GM19043 (cell line): ENCODE measurements around the gene ZMYM3.

Source experiments
- ATAC-seq: cut with Tn5 transposase; IDR thresholded peaks from one replicate; pipeline ENCODE4 v1.9.1; 2021; ENCODE audit warnings: low read depth; ENCODE audit not compliant: unreplicated experiment

Gene ZMYM3

GRCh38 chrX:71253253-71254091 is 468 bp downstream of the ZMYM3 start:
- ATAC-seq = no peak

GRCh38 chrX:71252221-71252620 is 1.7 kb downstream of the ZMYM3 start:
- no peak for ATAC-seq

- no peak for ATAC-seq
These were observed 2.4 kb downstream of the ZMYM3 start for GRCh38 chrX:71251466-71251973.

GRCh38 chrX:71250841-71251240 is 3.1 kb downstream of the ZMYM3 start:
- no peak for ATAC-seq

- ATAC-seq = no peak
These were observed 8.8 kb downstream of the ZMYM3 start for GRCh38 chrX:71245159-71245558.

GRCh38 chrX:71244359-71245128 is 9.4 kb downstream of the ZMYM3 start:
- no peak for ATAC-seq

GRCh38 chrX:71241301-71241700 is 12.6 kb downstream of the ZMYM3 start:
- ATAC-seq = no peak

GRCh38 chrX:71239781-71240180 is 14.2 kb downstream of the ZMYM3 start:
- ATAC-seq = no peak

- ATAC-seq = no peak
These were observed 17.1 kb downstream of the ZMYM3 start for GRCh38 chrX:71236836-71237235.

- ATAC-seq = no peak
These were observed 18.5 kb downstream of the ZMYM3 start for GRCh38 chrX:71235482-71235881.

- ATAC-seq = no peak
These were observed 25.8 kb downstream of the ZMYM3 start for GRCh38 chrX:71228063-71228642.

GRCh38 chrX:71227370-71228062 is 26.4 kb downstream of the ZMYM3 start:
- ATAC-seq = no peak

GRCh38 chrX:71225676-71226075 is 28.3 kb downstream of the ZMYM3 start:
- no peak for ATAC-seq

GRCh38 chrX:71225009-71225408 is 28.9 kb downstream of the ZMYM3 start:
- ATAC-seq = no peak

GRCh38 chrX:71224098-71224708 is 29.7 kb downstream of the ZMYM3 start:
- no peak for ATAC-seq

- no peak for ATAC-seq
These were observed 31.0 kb downstream of the ZMYM3 start, which contains the start of gene GJB1 for GRCh38 chrX:71222929-71223328. Gene GJB1 (plus strand): TSS chrX:71223224. CDS start chrX:71223708, 484 bp downstream.

- no peak for ATAC-seq
These were observed 32.8 kb downstream of the ZMYM3 start for GRCh38 chrX:71221145-71221544.

- no peak for ATAC-seq
These were observed 36.6 kb downstream of the ZMYM3 start for GRCh38 chrX:71217298-71217697.

- ATAC-seq = no peak
These were observed 37.5 kb downstream of the ZMYM3 start for GRCh38 chrX:71216485-71216884.

- ATAC-seq = no peak
These were observed 38.5 kb downstream of the ZMYM3 start for GRCh38 chrX:71215338-71215912.
